Spleen (tissue), 7 donors: Measurements from ENCODE around the gene HORMAD2.

ENCODE experiments used
- CTCF ChIP-seq, 11 experiments: fragments of 200-600 bp in 7 of 11; fragments of 450-650 bp in 4 of 11; sonication (generic) in 4 of 11; IDR thresholded peaks in 8 of 11; conservative IDR thresholded peaks in 3 of 11; 1 replicate in 7 of 11; 2 replicates in 4 of 11; pipeline versions ENCODE4 v1.4.0 to v1.8.0; 2016 to 2021; ENCODE audit warnings: antibody characterized with exemption in 11 of 11, inconsistent platforms in 4 of 11, mild to moderate bottlenecking in 1 of 11
- POLR2A ChIP-seq, 3 donors: fragments of 450-650 bp; IDR thresholded peaks; one replicate each; pipeline ENCODE4 v1.5.1; 2017; ENCODE audit warnings: antibody characterized with exemption in 3 of 3, mild to moderate bottlenecking in 1 of 3
- POLR2AphosphoS5 ChIP-seq, 3 donors: sonication (generic); formaldehyde crosslinking; IDR thresholded peaks; one replicate each; pipeline ENCODE4 v1.5.1; 2017; ENCODE audit warnings: antibody characterized with exemption in 3 of 3
- donor health status: DM: no; HTN: no; CAD: no; lungs with moderate emphysema.
- donor health status: DM: no; HTN: no; CAD: no.
- donor health status: DM: no; HTN: no; CAD: no.

- TF ChIP-seq CTCF (IDR thresholded peaks at IDR 0.05 in 8 of 11, conservative IDR thresholded peaks at IDR 0.05 in 3 of 11) (no peak), POLR2A (IDR thresholded peaks at IDR 0.05) (no peak), POLR2AphosphoS5 (IDR thresholded peaks at IDR 0.05) (no peak)
Measured at GRCh38 chr22:30140414-30140813, 60.1 kb downstream of the HORMAD2 start.
